A549 (cell line): ENCODE measurements around the gene LATS2. TPM values are rescaled to one million over a fixed set of nuclear protein-coding genes. Genes with fewer than 3 reads are reported as not detected.
"Not testable (repeated sequence)": the region's sequence is repeated elsewhere in the genome, so short reads cannot be mapped to it uniquely, and the experiment has no call there.

Experiments
- ATAC-seq, 2 experiments: fragments of 200-7000 bp in 1 of 2; fragments of >200 bp in 1 of 2; cut with Nextera tagmentation in 1 of 2; cut with Tn5 transposase in 1 of 2; 3 replicates each; pipeline versions ENCODE4 v1.8.0 to v1.9.1; 2018 to 2020; ENCODE audit warnings: mild to moderate bottlenecking in 1 of 2, moderate library complexity in 1 of 2
- CTCF ChIA-PET: fragments of 300-600 bp; sonication (Branson Sonifier 250); formaldehyde crosslinking; extraction: SDS; loops from one replicate; lab custom pipeline; 2021; ENCODE audit warnings: antibody characterized with exemption, inconsistent platforms; lab: Yijun Ruan, JAX
- POLR2A ChIA-PET: fragments of 350-600 bp; formaldehyde crosslinking; extraction: SDS; loops from one replicate; lab custom pipeline; 2021; ENCODE audit warnings: antibody characterized with exemption, inconsistent platforms; lab: Yijun Ruan, JAX
- DNase-seq, 2 experiments: peaks; one replicate each; pipeline versions ENCODE4 v3.0.0 to v3.0.0-alpha.2; 2011 to 2016; ENCODE audit warnings: low read depth in 1 of 2, low spot score in 1 of 2
- FAIRE-seq: peaks from 2 replicates; lab custom pipeline; 2011; peaks lifted over from hg19 to GRCh38; lab: Jason Lieb, UNC
- H3K27ac ChIP-seq, 2 experiments: fragments of >200 bp; sonication (Bioruptor Twin); formaldehyde crosslinking; 3 replicates each; pipeline ENCODE4 v1.5.1; 2016 to 2017
- H3K4me1 ChIP-seq: fragments of >200 bp; sonication (Bioruptor Twin); formaldehyde crosslinking; 3 replicates; pipeline ENCODE4 v1.6.1; 2016
- H3K4me2 ChIP-seq: fragments of >200 bp; sonication (Bioruptor Twin); formaldehyde crosslinking; 3 replicates; pipeline ENCODE4 v1.6.1; 2016
- H3K4me3 ChIP-seq: fragments of >200 bp; sonication (Bioruptor Twin); formaldehyde crosslinking; 3 replicates; pipeline ENCODE4 v1.5.1; 2016
- H3K9me3 ChIP-seq: fragments of >200 bp; sonication (Bioruptor Twin); formaldehyde crosslinking; 3 replicates; pipeline ENCODE4 v1.6.1; 2016
- BHLHE40 ChIP-seq: IDR thresholded peaks from 2 replicates; pipeline ENCODE4 v1.6.1; 2012; ENCODE audit warnings: low read depth, low read length, inconsistent platforms
- CEBPB ChIP-seq, 2 experiments: fragments of >200 bp in 1 of 2; sonication (Bioruptor Twin) in 1 of 2; formaldehyde crosslinking in 1 of 2; IDR thresholded peaks; 2 replicates each; pipeline ENCODE4 v1.6.1; 2012 to 2016
- EHF ChIP-seq: fragments of 250-450 bp; sonication (Bioruptor Pico); IDR thresholded peaks from 2 replicates; pipeline ENCODE4 v1.5.0; 2020; ENCODE audit warnings: mild to moderate bottlenecking
- GATA3 ChIP-seq: IDR thresholded peaks from 2 replicates; pipeline ENCODE4 v1.6.1; 2012; ENCODE audit warnings: borderline replicate concordance
- NPAS2 ChIP-seq: fragments of 250-450 bp; sonication (Bioruptor Pico); IDR thresholded peaks from 2 replicates; pipeline ENCODE4 v1.8.0; 2022; ENCODE audit warnings: mild to moderate bottlenecking, moderate library complexity, borderline replicate concordance
- POLR2AphosphoS2 ChIP-seq: conservative IDR thresholded peaks from 2 replicates; pipeline ENCODE4 v1.6.1; 2012; ENCODE audit warnings: low read length, improper control_type of control experiment, inconsistent platforms
- RAD21 ChIP-seq, 2 experiments: fragments of >200 bp in 1 of 2; sonication (Bioruptor Twin) in 1 of 2; formaldehyde crosslinking in 1 of 2; IDR thresholded peaks in 1 of 2; conservative IDR thresholded peaks in 1 of 2; 2 replicates in 1 of 2; 3 replicates in 1 of 2; pipeline ENCODE4 v1.6.1; 2012 to 2018; ENCODE audit warnings: inconsistent platforms in 1 of 2
- TFCP2L1 ChIP-seq: fragments of 250-450 bp; sonication (Bioruptor Pico); IDR thresholded peaks from 2 replicates; pipeline ENCODE4 v1.5.0; 2021; ENCODE audit warnings: mild to moderate bottlenecking
- ZNF302 ChIP-seq: fragments of 250-450 bp; sonication (Bioruptor Pico); IDR thresholded peaks from 2 replicates; pipeline ENCODE4 v1.9.0; 2021; ENCODE audit warnings: inconsistent platforms, mild to moderate bottlenecking, moderate library complexity
- WGBS: methylation state at CpG from one replicate; pipeline ENCODE4 v1.1.6; 2017; ENCODE audit errors: missing lambda C conversion rate; 5-methylcytosine and 5-hydroxymethylcytosine counted together
- polyA plus RNA-seq, 4 experiments: library from polyadenylated mRNA; depleted of rRNA in 3 of 4; stranded (reverse); fragments of >200 nt; fragmentation: RNase III in 1 of 4; extraction: RNeasy Plus Mini Kit Qiagen cat#74134 plus additional on column Dnase treatment in 1 of 4; gene quantifications; 2 replicates in 3 of 4; 3 replicates in 1 of 4; pipeline ENCODE4 v1.2.3, GENCODE V29; 2011 to 2017
- TF ChIP-seq, protein P1 (sequence below): fragments of 250-450 bp; sonication (Bioruptor Pico); IDR thresholded peaks from 2 replicates; pipeline ENCODE4 v1.5.0; 2021; ENCODE audit warnings: mild to moderate bottlenecking, moderate library complexity, borderline replicate concordance
- TF ChIP-seq, protein P2 (sequence below): fragments of 250-450 bp; sonication (Bioruptor Pico); IDR thresholded peaks from 2 replicates; pipeline ENCODE4 v1.5.0; 2020; ENCODE audit warnings: low read depth, mild to moderate bottlenecking, moderate library complexity

LATS2 gene
- polyA plus RNA-seq, 2 of the 4 experiments (the other 2 are of a cell fraction): 7.8 to 7.9 TPM

DNA sequence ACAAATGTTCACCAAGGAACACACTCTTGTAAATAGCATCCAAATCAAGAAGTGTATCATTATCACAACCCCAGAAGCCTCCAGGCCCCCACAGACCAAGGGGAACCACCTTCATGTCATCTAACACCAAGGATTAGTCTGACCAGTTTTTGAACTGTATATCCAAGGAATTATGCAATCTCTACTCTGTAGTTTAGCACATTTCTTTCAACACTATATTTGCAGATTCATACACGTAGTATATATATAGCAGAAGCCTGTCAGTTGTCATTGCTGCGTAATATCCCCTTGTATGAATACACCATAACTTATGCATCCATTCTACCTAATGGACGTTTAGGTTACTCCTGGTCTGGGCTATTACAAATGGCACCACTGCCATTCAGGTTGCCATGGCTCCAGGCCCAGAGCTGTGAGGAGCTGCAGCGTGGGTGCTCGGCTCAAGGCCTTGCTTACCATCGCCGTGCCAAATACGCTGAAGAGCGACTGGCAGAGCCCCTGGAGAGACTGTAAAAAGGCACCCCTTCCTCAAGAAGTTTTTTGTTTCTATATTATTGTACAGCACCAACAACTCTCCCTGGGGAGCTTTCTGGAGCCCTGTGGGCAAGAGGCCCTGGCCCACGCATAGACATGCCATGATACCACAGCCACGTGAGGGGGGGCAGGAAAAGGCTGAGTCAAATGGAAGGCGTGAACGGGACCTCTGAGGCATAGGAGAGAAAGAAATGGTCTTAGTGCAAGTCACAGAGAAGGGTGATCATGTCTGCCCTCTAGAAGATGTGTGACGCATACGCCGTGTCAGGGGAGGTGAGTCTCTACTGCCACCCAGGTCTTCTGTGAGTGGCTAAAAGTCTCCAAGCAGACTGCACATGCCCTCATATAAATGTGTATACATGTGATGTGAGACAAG, 10.8 kb downstream of the LATS2 start:
- ATAC-seq (peak in 1 of 2 experiments; percentile 17; a peak in 2 of 6 replicates), FAIRE-seq (no peak)

DNA sequence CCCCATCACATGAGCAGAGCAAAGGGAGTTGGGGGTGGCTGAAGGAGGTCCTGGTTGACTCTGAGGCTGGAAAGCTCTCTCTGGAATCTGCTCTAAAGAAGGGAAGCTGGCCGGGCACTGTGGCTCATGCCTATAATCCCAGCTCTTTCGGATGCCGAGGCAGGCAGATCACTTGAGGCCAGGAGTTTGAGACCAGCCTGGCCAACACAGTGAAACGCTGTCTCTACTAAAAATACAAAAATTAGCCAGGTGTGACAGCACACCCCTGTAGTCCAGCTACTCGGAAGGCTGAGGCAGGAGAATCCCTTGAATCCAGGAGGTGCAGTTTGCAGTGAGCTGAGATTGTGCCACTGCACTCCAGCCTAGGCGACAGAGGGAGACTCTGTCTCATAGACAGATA, 11.7 kb downstream of the LATS2 start:
- ChIA-PET CTCF (interaction anchor here (0.6 kb wide), 1 partner anchor 487 kb away, joined by 3 read pairs; no protein-coding TSS in a partner anchor), POLR2A (interaction anchor here (0.7 to 1.2 kb wide), 2 partner anchors 8 to 10 kb away, joined by 3 to 6 read pairs; no protein-coding TSS in a partner anchor)
- FAIRE-seq, H3K4me1 ChIP-seq, ATAC-seq, H3K27ac ChIP-seq, H3K4me3 ChIP-seq, H3K4me2 ChIP-seq, H3K9me3 ChIP-seq, DNase-seq: not testable (repeated sequence)
- 92% methylated on average over 6 of the region's 6 CpGs for WGBS

More for the DNA sequence above, 10.8 kb downstream of the LATS2 start:
- Histone ChIP-seq H3K4me1 (0 out of 3 replicates have a peak, but pooled peaks cover 2% of the 10 kb centered on the region), H3K27ac (no peak overlapping the region), H3K4me2 (no peak overlapping the region), H3K9me3 (no peaks in the 10 kb centered on the region), H3K4me3 (no peak overlapping the region)
- ChIA-PET CTCF (no interaction called here), POLR2A (no interaction called here)
- no peak for TF ChIP-seq BHLHE40
- TF ChIP-seq, protein P1, sequence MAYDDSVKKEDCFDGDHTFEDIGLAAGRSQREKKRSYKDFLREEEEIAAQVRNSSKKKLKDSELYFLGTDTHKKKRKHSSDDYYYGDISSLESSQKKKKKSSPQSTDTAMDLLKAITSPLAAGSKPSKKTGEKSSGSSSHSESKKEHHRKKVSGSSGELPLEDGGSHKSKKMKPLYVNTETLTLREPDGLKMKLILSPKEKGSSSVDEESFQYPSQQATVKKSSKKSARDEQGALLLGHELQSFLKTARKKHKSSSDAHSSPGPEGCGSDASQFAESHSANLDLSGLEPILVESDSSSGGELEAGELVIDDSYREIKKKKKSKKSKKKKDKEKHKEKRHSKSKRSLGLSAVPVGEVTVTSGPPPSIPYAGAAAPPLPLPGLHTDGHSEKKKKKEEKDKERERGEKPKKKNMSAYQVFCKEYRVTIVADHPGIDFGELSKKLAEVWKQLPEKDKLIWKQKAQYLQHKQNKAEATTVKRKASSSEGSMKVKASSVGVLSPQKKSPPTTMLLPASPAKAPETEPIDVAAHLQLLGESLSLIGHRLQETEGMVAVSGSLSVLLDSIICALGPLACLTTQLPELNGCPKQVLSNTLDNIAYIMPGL (CRISPR knock-in tag): no peak
- TF ChIP-seq, protein P2, sequence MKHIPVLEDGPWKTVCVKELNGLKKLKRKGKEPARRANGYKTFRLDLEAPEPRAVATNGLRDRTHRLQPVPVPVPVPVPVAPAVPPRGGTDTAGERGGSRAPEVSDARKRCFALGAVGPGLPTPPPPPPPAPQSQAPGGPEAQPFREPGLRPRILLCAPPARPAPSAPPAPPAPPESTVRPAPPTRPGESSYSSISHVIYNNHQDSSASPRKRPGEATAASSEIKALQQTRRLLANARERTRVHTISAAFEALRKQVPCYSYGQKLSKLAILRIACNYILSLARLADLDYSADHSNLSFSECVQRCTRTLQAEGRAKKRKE (CRISPR knock-in tag): no peak
- WGBS: 93% methylated on average over 16 of the region's 16 CpGs
- no peak for DNase-seq

DNA sequence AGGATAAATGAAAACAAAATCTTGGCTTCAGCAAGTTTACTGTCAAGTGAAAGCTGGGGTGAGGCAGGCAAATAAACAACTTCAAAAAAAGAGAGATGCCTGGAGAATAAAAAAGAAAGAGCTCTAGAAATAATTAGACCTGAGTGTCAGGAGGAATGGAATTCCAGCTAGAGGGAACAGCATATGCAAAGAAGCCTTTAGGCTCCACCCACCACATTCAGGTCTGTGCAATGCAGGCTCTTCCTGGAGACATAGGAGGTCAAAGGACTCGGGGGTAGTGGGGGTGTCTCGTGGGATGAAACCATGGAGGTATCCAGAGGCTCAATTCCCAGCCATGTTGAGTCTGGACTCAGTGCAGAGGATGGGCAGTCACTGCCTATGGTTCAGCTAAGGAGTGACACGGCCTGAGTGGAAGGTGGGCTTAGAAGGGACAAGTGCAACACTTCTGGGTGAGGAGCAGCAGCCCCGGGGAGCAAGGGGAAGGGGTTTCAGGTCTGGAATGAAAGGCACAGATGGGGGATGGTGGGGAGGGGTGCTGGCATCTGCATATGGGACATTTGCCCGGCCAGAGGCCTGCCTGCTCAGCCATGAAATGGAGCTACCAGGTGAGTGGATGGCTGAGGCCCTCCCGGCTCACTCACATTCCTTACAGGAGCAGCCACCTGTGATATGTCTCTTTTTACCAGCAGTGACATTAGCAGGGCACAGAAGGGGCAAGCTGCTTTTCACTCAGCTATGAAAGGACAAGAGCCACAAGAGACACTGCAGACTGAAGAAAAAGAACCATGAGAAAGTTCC, 12.3 kb downstream of the LATS2 start:
- POLR2A ChIA-PET: interaction anchor here (0.7 to 1.2 kb wide), 2 partner anchors 9 to 11 kb away, joined by 3 to 6 read pairs; no protein-coding TSS in a partner anchor
- no peak for FAIRE-seq
- peak in 1 of 2 experiments; percentile 9; a peak in 3 of 6 replicates for ATAC-seq
- 87% methylated on average over 6 of the region's 6 CpGs for WGBS
- Histone ChIP-seq H3K27ac (no peak overlapping the region), H3K4me1 (no peaks in the 10 kb centered on the region), H3K9me3 (no peaks in the 10 kb centered on the region), H3K4me3 (no peak overlapping the region), H3K4me2 (no peak overlapping the region)
- CTCF ChIA-PET: interaction anchor here (0.6 kb wide), 1 partner anchor 487 kb away, joined by 3 read pairs; no protein-coding TSS in a partner anchor
- no peak for TF ChIP-seq POLR2AphosphoS2
- no peak for TF ChIP-seq ZNF302 (CRISPR knock-in tag)
- no peak for TF ChIP-seq EHF (CRISPR knock-in tag)
- TF ChIP-seq TFCP2L1 (CRISPR knock-in tag): no peak
- no peak for TF ChIP-seq GATA3
- no peak for TF ChIP-seq CEBPB (IDR thresholded peaks at IDR 0.05)
- no peak for TF ChIP-seq BHLHE40
- TF ChIP-seq NPAS2 (CRISPR knock-in tag): no peak
- TF ChIP-seq, all 56 proteins: peak for 0
- DNase-seq: no peak

DNA sequence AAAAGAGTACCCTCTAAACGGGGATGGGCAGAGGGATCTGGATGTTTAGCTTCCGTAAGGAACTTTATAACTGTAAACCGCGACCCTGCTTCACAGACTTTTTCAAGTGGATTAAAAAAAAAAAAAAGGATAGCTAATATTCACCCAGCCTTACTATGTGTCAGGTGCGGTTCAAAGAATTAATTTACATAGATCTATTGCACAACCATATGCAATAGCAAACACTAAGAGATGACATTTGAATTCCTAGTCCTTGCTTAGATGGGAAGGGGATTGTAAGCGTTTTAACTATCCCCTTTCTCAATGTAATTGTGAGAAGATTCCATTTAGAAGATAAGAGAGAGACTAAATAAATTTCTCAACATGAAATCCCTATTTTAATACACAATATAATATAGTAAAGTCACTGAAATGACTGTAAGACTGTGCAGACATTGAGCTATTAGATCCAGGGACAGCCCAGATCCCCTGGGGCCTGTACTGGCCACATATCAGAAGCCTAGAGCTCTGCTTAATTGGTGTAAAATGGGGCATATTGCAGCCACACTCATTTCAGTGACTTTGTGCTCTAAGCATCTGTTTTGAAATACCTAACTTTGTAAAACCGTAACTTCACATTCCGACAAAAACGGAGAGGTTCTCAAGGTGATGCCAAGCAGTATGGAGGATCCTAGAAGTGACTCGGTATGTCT, 13.6 kb downstream of the LATS2 start:
- Histone ChIP-seq H3K4me1 (no peaks in the 10 kb centered on the region), H3K27ac (no peak overlapping the region), H3K4me2 (no peak overlapping the region), H3K4me3 (no peak overlapping the region), H3K9me3 (no peaks in the 10 kb centered on the region)
- 88% methylated on average over 10 of the region's 10 CpGs for WGBS
- no peak for ATAC-seq
- no peak for FAIRE-seq
- peak; percentile 13 to 25; a peak in 2 of 4 replicates for TF ChIP-seq CEBPB (IDR thresholded peaks at IDR 0.05)
- no peak for TF ChIP-seq RAD21 (conservative IDR thresholded peaks at IDR 0.05 in 1 of 2, IDR thresholded peaks at IDR 0.05 in 1 of 2)
- no peak for DNase-seq
- POLR2A ChIA-PET: no interaction called here
- CTCF ChIA-PET: no interaction called here
